Activated naive CD4-positive, alpha-beta T cell treated with anti-CD3 and anti-CD28 coated beads for 36 hours (primary cell): Measurements from ENCODE around the gene MT1E. TPM values are rescaled to one million over a fixed set of nuclear protein-coding genes. Genes with fewer than 3 reads are reported as not detected.

ENCODE experiments used
- CTCF ChIA-PET: fragments of 350-600 bp; sonication (Branson Sonifier 250); formaldehyde crosslinking; loops from one replicate; lab custom pipeline; 2021; ENCODE audit warnings: antibody characterized with exemption; lab: Charles Lee
- DNase-seq: peaks from one replicate; pipeline ENCODE4 v3.0.0-alpha.2; 2020
- H3K27ac Mint-ChIP-seq: one replicate; pipeline ENCODE4 v1.8.0; 2021; ENCODE audit warnings: mild to moderate bottlenecking, mixed read lengths
- H3K27me3 Mint-ChIP-seq: one replicate; pipeline ENCODE4 v1.8.0; 2021; ENCODE audit warnings: low read depth, mixed read lengths
- H3K36me3 Mint-ChIP-seq: one replicate; pipeline ENCODE4 v1.8.0; 2021; ENCODE audit warnings: low read depth, mixed read lengths
- H3K4me1 Mint-ChIP-seq: one replicate; pipeline ENCODE4 v1.8.0; 2021; ENCODE audit warnings: low read depth, mixed read lengths
- H3K4me3 Mint-ChIP-seq: one replicate; pipeline ENCODE4 v1.8.0; 2021; ENCODE audit warnings: mild to moderate bottlenecking, moderate library complexity, mixed read lengths
- H3K9me3 Mint-ChIP-seq: one replicate; pipeline ENCODE4 v1.8.0; 2021; ENCODE audit warnings: mixed read lengths
- intact Hi-C: fragments of 100-400 bp; cut with micrococcal nuclease; formaldehyde crosslinking; loops from one replicate; pipeline ENCODE4 v1.15.1; 2023
- total RNA-seq, 2 experiments: library from RNA; stranded (reverse); gene quantifications; one replicate each; pipeline ENCODE4 v1.2.3, GENCODE V29; 2021

The MT1E gene
- total RNA-seq, 2 experiments from 2014 or later, result 12.2 to 12.4 TPM

GRCh38 chr16:56630134-56630533, 4.6 kb downstream of the MT1E start:
- CTCF ChIA-PET, result interaction anchor here (0.6 to 1.8 kb wide), 3 partner anchors 13 to 72 kb away, joined by 3 to 7 read pairs (median 3); no protein-coding TSS in a partner anchor
- no peak for DNase-seq
- Mint-ChIP-seq H3K4me1 (peaks cover 23% of the 10 kb centered on the region), H3K36me3 (no peaks in the 10 kb centered on the region), H3K9me3 (no peaks in the 10 kb centered on the region), H3K27me3 (peaks cover 59% of the 10 kb centered on the region), H3K4me3 (no peak overlapping the region), H3K27ac (no peak overlapping the region)
- intact Hi-C loops, result no loop called here

- CTCF ChIA-PET, result interaction anchor here (1.5 to 1.8 kb wide), 2 partner anchors 12 to 71 kb away, joined by 3 to 7 read pairs; no protein-coding TSS in a partner anchor
These were observed 5.6 kb downstream of the MT1E start for GRCh38 chr16:56631197-56631596.

GRCh38 chr16:56631832-56632155, 6.2 kb downstream of the MT1E start:
- Mint-ChIP-seq H3K9me3 (no peaks in the 10 kb centered on the region), H3K36me3 (no peaks in the 10 kb centered on the region), H3K4me1 (peaks cover 24% of the 10 kb centered on the region), H3K27me3 (peaks cover 59% of the 10 kb centered on the region), H3K4me3 (peak overlapping the region; percentile 59), H3K27ac (no peak overlapping the region)
- intact Hi-C loops, result no loop called here
- DNase-seq, result no peak
- CTCF ChIA-PET, result no interaction called here

More at GRCh38 chr16:56631197-56631596, 5.6 kb downstream of the MT1E start:
- DNase-seq, result no peak
- Mint-ChIP-seq H3K4me1 (peaks cover 22% of the 10 kb centered on the region), H3K9me3 (no peaks in the 10 kb centered on the region), H3K4me3 (no peak overlapping the region), H3K27ac (no peak overlapping the region), H3K27me3 (peaks cover 59% of the 10 kb centered on the region), H3K36me3 (no peaks in the 10 kb centered on the region)
- intact Hi-C loops, result no loop called here

- Mint-ChIP-seq H3K27me3 (peaks cover 60% of the 10 kb centered on the region), H3K27ac (no peak within 1 kb of the TSS), H3K4me1 (peaks cover 24% of the 10 kb centered on the region), H3K4me3 (peak within 1 kb of the TSS; percentile 59), H3K9me3 (no peaks in the 10 kb centered on the region), H3K36me3 (no peaks in the 10 kb centered on the region)
- intact Hi-C loops, result no loop called here
- CTCF ChIA-PET, result no interaction called here
- no peak for DNase-seq
These were observed 6.7 kb downstream of the MT1E start, which contains the start of gene MT1M for GRCh38 chr16:56632156-56632847. MT1M (plus strand) TSS chr16:56632659; CDS start chr16:56632732, 73 bp downstream.

GRCh38 chr16:56632848-56633365, 7.3 kb downstream of the MT1E start:
- no peak overlapping the region for H3K27ac Mint-ChIP-seq
- intact Hi-C loops, result no loop called here
- CTCF ChIA-PET, result interaction anchor here (0.9 kb wide), 1 partner anchor 29 kb away, joined by 3 read pairs; no protein-coding TSS in a partner anchor
- DNase-seq, result no peak
- no peaks in the 10 kb centered on the region for H3K9me3 Mint-ChIP-seq
- H3K4me3 Mint-ChIP-seq, result peak overlapping the region; percentile 33
- peaks cover 66% of the 10 kb centered on the region for H3K27me3 Mint-ChIP-seq
- H3K36me3 Mint-ChIP-seq, result no peaks in the 10 kb centered on the region
- H3K4me1 Mint-ChIP-seq, result peaks cover 27% of the 10 kb centered on the region

GRCh38 chr16:56633535-56633934, 8.0 kb downstream of the MT1E start:
- Mint-ChIP-seq H3K4me3 (no peak overlapping the region), H3K36me3 (no peaks in the 10 kb centered on the region), H3K9me3 (no peaks in the 10 kb centered on the region), H3K27ac (no peak overlapping the region), H3K27me3 (peaks cover 70% of the 10 kb centered on the region), H3K4me1 (peaks cover 30% of the 10 kb centered on the region)
- DNase-seq, result no peak
- CTCF ChIA-PET, result interaction anchor here (0.9 kb wide), 1 partner anchor 29 kb away, joined by 3 read pairs; no protein-coding TSS in a partner anchor
- intact Hi-C loops, result no loop called here

- peak overlapping the region; percentile 58 for H3K4me3 Mint-ChIP-seq
- intact Hi-C loops, result no loop called here
- H3K27me3 Mint-ChIP-seq, result peaks cover 83% of the 10 kb centered on the region
- no peaks in the 10 kb centered on the region for H3K9me3 Mint-ChIP-seq
- CTCF ChIA-PET, result interaction anchor here (0.6 kb wide), 1 partner anchor 34 kb away, joined by 3 read pairs; no protein-coding TSS in a partner anchor
- H3K4me1 Mint-ChIP-seq, result peaks cover 32% of the 10 kb centered on the region
- no peak overlapping the region for H3K27ac Mint-ChIP-seq
- no peak for DNase-seq
- no peaks in the 10 kb centered on the region for H3K36me3 Mint-ChIP-seq
These were observed 9.3 kb downstream of the MT1E start for GRCh38 chr16:56634715-56635440.

- Mint-ChIP-seq H3K27me3 (peaks cover 86% of the 10 kb centered on the region), H3K4me3 (peak overlapping the region; percentile 58), H3K27ac (no peak overlapping the region), H3K4me1 (peaks cover 32% of the 10 kb centered on the region), H3K9me3 (no peaks in the 10 kb centered on the region), H3K36me3 (no peaks in the 10 kb centered on the region)
- CTCF ChIA-PET, result interaction anchor here (1.2 kb wide), 1 partner anchor 73 kb away, joined by 3 read pairs; no protein-coding TSS in a partner anchor
- intact Hi-C loops, result no loop called here
- DNase-seq, result peak; percentile 31
These were observed 9.9 kb downstream of the MT1E start for GRCh38 chr16:56635441-56635967.

GRCh38 chr16:56636616-56637413, 11.2 kb downstream of the MT1E start:
- peaks cover 30% of the 10 kb centered on the region for H3K4me1 Mint-ChIP-seq
- CTCF ChIA-PET, result interaction anchor here (0.6 to 1.2 kb wide), 4 partner anchors 27 to 857 kb away, joined by 3 to 5 read pairs (median 3); no protein-coding TSS in a partner anchor
- H3K9me3 Mint-ChIP-seq, result no peaks in the 10 kb centered on the region
- H3K27me3 Mint-ChIP-seq, result peaks cover 84% of the 10 kb centered on the region
- no peak overlapping the region for H3K27ac Mint-ChIP-seq
- no peak for DNase-seq
- no peaks in the 10 kb centered on the region for H3K36me3 Mint-ChIP-seq
- H3K4me3 Mint-ChIP-seq, result no peak overlapping the region
- intact Hi-C loops, result no loop called here

- intact Hi-C loops, result no loop called here
- Mint-ChIP-seq H3K36me3 (no peaks in the 10 kb centered on the region), H3K4me3 (peak within 1 kb of the TSS; percentile 58), H3K27ac (no peak within 1 kb of the TSS), H3K9me3 (no peaks in the 10 kb centered on the region), H3K4me1 (peaks cover 29% of the 10 kb centered on the region), H3K27me3 (peaks cover 79% of the 10 kb centered on the region)
- CTCF ChIA-PET, result no interaction called here
- DNase-seq, result peak; percentile 35
These were observed 12.5 kb downstream of the MT1E start, which contains the start of gene MT1A for GRCh38 chr16:56637814-56638750. MT1A (plus strand) TSS chr16:56638666; CDS start chr16:56638739, 73 bp downstream.

GRCh38 chr16:56639045-56639444, 13.5 kb downstream of the MT1E start:
- Mint-ChIP-seq H3K36me3 (no peaks in the 10 kb centered on the region), H3K9me3 (no peaks in the 10 kb centered on the region), H3K4me1 (peaks cover 37% of the 10 kb centered on the region), H3K27ac (no peak overlapping the region), H3K4me3 (no peak overlapping the region), H3K27me3 (peaks cover 70% of the 10 kb centered on the region)
- no peak for DNase-seq
- CTCF ChIA-PET, result interaction anchor here (1.1 kb wide), 1 partner anchor 38 kb away, joined by 4 read pairs; no protein-coding TSS in a partner anchor
- intact Hi-C loops, result no loop called here
